ENCODE data around the gene UFM1.
A peak's percentile ranks its signal among the peaks of the same experiment; 100 is the strongest.
"Not testable (repeated sequence)": the region's sequence is repeated elsewhere in the genome, so short reads cannot be mapped to it uniquely, and the experiment has no call there.

The UFM1 gene

GRCh38 chr13:38366954-38367645 lies 17.4 kb downstream of the UFM1 start:
- DNase-seq, result no peak

DNA sequence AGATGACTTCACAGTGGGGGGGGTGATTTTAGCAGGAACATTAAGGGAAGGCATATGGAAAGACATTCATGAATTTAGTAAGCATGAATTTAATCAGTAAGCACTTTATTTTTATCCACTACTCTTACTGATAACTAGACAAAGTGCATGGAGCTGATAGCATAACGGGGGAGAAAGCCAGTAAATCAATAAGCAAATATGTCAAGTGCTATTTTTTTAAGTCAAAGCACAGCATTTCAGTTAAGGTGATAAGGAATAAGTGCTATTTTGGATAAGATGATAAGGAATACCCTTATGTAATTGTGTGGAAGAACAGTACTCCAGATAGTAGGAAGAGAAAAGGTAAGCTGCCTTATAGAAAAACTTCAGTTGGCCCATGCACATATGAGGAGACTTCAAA lies 19.4 kb downstream of the UFM1 start:
- DNase-seq, result no peak

GRCh38 chr13:38370096-38370495 lies 20.4 kb downstream of the UFM1 start:
- not testable (repeated sequence) for DNase-seq

GRCh38 chr13:38372820-38373383 lies 23.3 kb downstream of the UFM1 start:
- DNase-seq, result no peak

DNA sequence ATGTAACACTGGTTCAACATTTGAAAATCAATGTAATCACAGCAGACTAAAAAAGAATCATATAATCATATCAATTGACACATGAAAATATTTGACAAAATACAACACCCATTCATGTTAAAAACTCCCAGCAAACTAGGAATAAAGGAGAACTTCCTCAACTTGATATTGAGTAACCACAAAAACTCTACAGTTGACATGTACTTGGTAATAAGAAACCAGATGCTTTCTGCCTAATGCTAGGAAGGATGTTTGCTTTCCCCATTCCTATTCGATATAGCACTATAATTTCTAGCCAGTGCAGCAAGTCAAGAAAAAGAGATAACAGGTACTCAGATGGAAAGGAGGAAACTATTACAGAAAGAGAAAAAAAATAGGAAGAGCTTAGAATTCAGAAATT lies 26.9 kb downstream of the UFM1 start:
- DNase-seq, result peak; percentile 46

- DNase-seq, result no peak
These were observed 32.2 kb downstream of the UFM1 start for GRCh38 chr13:38381890-38382289.

DNA sequence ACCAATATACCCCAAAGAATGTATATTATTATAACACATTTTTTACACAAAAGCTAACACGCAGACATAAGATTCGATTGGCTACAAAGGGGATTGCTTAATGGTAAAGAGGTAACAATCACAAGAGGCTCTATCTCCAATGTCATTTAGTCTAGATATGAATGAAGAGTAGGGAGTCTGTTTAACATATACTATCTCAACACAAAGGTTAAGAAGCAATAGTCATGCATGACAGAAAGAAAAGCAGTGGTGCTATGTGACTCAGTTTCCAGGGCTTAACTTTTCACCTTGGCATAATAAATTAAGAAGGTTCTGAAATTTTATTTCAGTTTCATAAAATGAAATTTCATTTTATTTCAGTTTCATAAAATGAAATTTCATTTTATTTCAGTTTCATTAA lies 33.3 kb downstream of the UFM1 start:
- no peak for DNase-seq

DNA sequence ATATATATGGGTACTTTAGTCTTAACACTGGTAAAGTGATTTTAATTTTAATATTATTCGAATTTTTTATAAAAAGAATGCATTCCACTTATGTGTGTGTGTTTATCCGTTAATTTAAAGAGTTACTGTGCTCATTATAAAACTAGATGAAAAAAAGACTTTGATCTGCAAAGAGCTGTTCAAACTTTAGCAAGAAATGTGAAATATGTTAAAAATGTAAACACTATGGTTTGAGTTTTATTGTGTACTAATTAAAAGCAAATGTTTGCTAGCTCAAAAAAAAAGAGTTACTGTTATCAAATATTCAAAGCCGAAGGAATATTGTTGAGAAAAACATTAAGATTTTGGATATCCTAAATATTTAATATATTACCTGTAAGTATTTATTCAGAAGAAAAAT lies 34.5 kb downstream of the UFM1 start:
- DNase-seq, result no peak

DNA sequence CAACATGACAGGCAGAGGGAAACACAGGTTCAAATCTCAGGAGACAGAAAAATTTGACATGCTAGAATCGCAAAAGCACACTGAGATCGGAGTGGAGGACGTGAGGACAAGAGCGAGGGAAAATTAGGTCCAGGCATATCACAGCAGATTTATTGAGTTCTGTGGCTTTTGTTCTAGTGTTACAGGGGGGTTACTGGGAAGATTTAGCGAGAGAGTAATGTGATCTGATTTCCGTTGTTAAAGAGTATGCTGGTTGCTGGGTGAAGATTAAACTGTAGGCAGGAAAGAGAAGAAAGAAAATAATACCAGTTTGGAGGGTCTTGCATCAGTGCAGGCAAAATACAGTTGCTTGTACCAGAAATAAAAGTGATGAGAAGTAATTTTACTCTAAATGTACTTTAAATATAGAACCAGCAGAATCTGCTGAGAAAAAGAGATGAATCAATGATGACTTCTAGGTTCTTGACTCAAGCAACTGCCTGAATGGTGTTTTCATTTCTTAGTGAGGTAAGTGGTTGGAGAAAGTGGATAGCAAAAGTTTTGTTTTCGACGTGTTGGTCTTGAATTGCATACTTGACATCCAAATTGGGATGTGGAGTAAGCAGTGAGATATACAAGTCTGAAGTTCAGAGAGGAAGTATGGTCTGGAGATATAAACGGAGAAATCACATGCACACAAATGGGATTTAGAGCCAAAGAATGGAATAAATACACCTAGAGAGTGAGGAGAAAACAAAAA lies 35.7 kb downstream of the UFM1 start:
- no peak for DNase-seq

- no peak for DNase-seq
These were observed 36.8 kb downstream of the UFM1 start for GRCh38 chr13:38386421-38386820.

DNA sequence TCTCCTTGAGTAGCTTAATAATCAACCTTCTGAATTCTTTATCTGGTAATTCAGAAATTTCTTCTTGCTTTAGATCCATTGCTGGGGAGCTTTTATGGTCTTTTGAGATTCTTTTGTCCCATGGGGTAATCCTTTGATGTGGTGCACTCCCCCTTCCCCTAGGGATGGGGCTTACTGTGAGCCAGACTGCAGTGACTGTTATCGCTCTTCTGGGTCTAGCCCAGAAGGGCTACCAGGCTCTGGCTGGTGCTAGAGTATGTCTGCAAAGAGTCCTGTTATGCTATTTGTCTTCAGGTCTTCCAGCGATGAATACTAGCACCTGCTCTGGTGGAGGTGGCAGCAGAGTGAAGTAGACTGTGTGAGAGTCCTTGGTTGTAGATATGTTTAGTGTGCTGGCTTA lies 41.7 kb downstream of the UFM1 start:
- no peak for DNase-seq

DNA sequence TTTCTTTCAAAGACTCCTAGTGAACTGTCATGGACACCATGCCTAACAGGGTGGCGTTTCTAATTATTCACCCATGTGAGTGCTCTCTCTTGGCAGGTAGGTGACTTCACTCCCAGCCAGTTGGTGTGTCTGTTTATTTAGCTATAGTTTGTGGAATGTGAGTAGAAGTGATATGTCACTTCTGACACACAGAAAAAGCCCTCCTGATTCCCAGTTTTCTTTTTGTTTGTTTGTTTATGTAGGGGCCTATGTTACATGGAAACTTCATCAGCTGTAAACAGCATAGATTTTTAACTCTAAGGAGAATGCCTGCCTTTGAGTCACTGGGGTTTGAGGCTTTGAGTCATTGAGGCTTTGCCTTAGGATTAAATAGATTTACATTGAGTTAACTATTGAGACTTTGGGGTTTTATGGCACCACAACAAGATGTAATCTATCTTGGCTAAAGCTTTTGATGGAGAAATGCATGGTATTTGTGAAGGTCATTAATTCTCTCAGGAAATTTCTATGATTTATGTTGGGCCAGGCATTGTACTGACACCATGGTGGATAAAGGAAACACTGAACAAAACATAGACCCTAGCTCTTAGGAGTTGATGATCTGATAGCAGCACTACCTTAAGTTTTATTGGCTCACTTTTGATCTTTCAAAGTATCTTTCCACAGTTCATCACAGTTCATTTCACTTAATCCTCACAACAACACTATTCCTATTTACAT lies 45.3 kb downstream of the UFM1 start:
- DNase-seq, result no peak

DNA sequence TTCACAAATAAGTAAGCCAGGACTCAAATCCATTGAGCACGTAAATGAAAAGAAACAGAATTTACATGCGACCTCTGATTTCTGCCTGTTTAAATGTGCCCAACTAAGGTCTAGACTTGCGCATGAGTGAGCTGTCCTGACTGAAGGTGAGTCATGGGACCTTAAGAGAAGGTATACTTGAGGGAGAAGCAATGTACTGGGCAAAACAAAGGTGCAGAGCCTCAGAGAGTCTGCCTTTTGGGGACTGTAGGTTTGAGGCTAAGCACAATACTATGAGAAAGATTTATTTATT lies 45.8 kb downstream of the UFM1 start:
- DNase-seq, result no peak

DNA sequence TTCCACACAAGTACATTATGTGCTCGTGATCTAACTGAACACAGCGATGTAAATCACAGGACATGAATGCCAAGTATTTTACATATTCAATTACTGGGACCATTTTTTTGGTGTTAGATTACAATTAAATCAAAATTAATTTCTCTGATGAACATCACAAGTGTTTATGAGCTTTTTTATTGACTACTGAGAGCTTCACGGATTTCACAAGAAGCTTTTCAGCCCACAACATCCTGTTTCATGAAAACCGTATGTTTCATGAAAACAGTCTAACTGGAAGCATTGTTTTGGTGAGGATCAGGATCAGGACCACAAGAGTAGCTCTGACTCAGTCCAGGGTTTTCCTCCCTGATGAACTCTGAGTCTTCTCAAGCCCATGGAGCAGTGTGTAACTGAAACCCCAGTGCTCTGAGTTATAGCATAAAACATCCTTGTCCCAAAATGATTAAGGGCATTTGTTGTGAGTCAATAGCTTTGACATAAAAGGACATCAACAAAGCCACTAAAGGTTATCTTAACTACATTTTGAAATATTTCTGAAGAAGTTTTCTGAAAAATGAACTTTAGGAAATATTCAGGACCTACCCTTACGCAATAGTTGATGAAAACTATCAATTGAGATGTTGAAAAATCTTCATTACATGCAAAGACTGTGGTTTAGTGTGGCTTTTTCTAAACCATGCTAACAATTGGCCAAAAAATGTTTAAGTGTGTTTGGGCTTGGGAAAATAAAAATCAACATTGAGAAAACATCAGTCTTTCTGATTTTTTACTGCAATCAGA lies 49.3 kb downstream of the UFM1 start:
- DNase-seq, result peak; percentile 3 to 36

GRCh38 chr13:38399535-38399934 lies 49.9 kb downstream of the UFM1 start:
- DNase-seq, result no peak

DNA sequence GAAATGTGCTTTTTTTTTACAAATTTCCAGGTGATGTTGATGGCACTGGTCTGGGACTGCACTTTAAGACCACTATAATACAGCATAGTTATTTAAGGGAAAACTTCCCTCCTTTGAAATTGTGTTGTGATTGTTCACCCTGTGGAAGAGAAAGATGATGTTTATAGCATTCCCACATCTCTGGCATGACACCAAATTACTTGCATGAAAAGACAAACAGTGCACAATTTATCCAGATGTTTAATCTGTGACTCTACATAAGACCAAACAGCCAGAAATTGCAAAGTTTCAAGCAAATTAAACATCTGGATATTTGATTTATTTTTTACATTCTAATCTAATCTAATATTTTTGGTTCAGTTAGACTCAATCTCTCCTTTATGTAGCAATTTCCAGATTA lies 51.6 kb downstream of the UFM1 start:
- DNase-seq, result no peak

DNA sequence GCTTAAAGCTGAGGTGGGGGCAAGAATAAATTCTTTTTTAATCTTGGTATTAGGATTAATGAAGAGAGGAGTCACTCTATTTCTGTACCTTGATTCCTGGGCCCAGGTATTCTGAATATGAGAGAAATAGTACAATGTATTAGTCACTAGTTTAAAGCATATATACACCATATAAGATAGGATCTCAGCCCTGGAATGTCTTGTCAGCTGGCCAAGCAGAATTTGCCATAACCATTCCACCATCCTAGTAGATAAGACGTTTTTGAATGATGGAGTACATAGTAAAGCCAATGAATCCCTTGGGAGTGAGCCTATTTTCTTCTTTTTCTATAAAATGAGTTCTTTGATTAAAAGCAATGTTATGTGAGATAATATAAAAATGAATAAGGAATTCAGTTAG lies 55.6 kb downstream of the UFM1 start:
- no peak for DNase-seq

GRCh38 chr13:38409771-38410170 lies 60.1 kb downstream of the UFM1 start:
- no peak for DNase-seq

DNA sequence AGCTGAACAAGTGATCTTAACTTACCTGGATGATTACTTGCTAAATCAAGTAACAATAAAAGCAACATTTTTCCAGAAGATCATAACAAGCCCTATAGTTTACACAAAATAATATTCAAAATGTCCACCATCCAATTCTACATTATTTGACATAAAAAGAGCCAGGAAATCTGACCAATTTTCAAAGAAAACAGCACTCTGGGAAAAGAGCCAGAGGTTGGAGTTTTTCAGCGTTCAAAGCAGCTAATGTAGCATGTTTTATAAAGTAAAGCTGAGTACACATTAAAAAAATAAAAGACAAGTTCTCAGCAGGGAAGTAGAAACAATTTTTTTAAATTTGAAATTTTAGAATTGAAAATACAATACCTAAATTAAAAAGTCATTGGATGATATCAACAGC lies 62.6 kb downstream of the UFM1 start:
- no peak for DNase-seq

All from Kasumi-1 (cell line).